ENCODE results near the gene CNOT6.
"Not testable (repeated sequence)": the region's sequence is repeated elsewhere in the genome, so short reads cannot be mapped to it uniquely, and the experiment has no call there.

CNOT6 gene

DNA sequence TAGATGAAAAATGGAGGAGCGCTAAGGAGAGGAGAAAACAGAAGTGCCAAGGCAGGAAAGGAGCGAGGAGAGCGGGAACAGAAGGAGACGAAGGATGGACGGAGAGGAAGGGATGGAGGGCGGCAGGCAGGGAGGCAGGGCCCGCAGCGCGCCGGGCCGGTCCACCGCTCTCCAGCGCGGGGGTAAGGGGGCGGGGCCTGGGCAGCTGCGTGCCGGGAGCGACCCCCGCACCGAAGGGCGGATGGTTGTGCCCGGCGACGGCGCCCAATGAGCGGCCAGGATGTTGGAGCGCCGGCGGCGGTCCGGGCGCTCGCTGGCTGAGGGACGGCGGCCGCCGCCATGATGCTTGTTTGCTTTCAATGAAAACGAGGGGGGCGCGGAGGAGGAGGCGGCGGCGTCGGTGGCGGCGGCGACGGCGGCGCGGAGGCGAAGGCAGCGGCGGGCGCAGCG lies at the start of gene CNOT6:
Gene CNOT6 (plus strand): TSS at position 320 of the 450 bp plus-strand sequence. CDS start 34,898 bp downstream, outside the sequence.
- DNase-seq: peak; percentile 75

DNA sequence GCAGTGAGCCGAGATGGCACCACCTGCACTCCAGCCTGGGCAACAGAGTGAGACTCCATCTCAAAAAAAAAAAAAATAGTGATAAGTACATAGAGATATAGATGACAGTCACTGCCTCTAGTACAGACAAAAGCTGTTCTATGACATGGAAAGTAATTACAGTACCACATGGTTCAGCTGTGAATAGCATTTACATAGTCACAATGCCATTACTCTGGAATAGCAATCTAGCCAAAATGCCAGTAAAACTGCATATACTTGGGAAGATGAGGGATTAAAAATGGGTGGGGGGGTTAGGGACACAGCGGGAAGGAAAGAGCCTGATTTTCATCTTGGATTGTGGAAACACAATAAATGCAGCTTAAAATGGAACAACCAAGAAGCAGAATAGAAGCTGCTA lies 39.4 kb upstream of the CNOT6 start:
- no peak for DNase-seq

DNA sequence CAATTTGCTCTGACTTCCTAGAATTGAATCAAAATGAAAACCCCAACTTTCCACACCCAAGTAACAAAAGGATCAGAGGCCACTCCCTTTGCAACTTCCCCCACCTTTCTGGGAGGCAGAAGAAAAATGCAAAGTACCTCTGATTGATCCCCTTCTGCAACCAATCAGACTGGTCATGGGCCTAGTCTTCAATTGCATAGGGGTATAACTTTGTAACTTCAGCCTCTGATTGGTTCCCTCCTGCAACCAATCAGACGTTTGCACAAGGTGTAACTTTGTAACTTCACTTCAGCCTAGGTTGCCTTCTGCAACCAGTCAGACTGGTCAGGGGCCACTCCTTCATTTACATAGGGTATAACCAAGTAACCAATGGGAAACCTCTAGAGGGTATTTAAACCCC lies 38.3 kb upstream of the CNOT6 start:
- no peak for DNase-seq

DNA sequence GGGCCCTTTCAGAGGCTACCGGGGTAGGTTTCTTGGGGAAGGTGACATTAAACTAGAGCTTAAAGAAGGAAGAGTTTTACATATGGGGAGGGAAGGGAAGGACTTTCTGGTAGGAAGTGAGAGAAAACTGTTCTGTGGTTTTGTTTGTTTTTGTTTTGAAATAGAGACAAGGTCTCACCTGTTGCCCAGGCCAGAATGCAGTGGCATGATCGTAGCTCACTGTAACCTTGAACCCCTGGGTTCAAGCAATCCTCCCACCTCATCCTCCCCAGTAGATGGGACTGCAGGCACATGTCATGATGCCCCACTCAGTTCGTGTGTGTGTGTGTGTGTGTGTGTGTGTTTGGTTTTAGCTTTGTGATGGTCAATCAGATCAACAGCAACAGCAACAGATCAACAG lies 37.4 kb upstream of the CNOT6 start:
- DNase-seq: no peak

DNA sequence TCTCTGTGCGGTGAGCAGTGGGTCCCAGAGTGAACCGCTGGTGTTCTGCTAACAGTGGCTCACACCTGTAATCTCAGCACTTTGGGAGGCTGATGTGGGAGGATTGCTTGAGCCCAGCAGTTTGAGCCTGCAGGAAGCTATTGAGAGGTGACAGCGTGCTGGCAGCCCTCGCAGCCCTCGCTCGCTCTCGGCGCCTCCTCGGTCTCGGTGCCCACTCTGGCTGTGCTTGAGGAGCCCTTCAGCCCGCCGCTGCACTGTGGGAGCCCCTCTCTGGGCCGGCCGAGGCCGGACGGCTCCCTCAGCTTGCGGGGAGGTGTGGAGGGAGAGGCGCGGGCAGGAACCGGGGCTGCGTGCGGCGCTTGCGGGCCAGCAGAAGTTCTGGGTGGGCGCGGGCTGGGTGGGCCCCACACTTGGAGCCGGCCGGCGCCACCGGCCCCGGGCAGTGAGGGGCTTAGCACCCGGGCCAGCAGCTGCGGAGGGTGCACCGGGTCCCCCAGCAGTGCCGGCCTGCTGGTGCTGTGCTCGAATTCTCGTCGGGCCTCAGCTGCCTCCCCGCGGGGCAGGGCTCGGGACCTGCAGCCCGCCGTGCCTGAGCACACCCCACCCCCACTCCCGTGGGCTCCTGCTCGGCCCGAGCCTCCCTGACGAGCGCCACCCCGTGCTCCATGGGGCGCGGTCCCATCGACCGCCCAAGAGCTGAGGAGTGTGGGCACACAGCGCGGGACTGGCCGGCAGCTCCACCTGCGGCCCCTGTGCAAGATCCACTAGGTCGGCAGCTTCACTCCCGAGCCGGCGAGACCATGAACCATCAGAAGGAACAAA lies 35.1 kb upstream of the CNOT6 start:
- DNase-seq: not testable (repeated sequence)

DNA sequence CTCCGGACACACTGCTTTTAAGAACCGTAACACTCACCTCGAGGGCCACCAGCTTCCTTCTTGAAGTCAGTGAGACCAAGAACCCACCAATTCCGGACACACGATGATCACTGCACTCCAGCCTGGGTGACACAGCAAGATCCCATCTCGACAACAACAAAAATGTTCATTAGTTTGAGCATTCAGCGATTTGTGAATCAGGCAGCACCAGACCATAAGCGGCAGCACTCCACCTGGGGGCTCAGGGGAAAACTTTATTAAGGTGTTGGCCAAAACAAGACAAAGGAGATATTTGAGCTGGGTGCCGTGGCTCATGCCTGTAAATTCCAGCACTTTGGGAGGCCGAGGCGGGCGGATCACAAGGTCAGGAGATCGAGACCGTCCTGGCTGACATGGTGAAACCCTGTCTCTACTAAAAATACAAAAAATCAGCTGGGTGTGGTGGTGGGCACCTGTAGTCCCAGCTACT lies 34.5 kb upstream of the CNOT6 start:
- DNase-seq: not testable (repeated sequence)

DNA sequence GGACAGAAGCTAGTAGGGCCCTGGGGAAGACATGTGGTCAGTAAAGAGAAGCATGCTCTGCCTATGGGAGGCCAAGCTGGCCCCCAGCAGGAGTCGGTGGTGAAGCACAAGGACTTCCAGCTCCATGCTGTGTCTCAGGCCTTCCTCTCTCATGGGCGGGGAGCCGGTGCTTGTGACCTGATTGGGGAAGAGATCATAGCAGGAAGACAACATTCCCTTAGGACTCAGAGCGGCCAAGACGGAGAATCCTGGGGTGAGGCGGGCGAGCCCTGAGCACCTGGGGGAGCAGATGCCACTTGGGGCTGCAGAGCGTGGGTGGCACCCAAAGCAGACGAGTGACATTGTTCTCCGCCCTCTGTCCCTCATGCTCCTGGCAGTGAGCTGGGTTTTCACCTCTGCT lies 33.3 kb upstream of the CNOT6 start:
- no peak for DNase-seq

DNA sequence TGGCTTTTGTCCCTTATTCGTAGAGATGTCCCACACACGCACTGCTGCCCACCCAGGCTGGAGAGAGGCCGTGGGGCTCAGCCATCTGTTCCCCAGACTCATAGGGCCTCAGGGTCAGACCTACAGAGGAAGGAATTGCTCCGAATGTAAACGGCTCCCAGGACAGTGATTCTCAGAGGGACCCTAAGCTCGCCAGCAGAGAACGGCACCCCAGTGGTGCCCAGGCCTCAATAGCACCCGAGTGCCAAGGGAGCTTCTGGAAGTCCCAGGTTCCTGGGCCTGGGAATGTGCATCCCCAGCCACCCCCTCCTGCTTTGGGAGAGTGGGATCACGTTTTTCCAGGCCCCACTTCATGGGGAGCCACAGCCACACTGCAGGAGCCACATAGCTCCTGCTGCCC lies 32.9 kb upstream of the CNOT6 start:
- DNase-seq: no peak

DNA sequence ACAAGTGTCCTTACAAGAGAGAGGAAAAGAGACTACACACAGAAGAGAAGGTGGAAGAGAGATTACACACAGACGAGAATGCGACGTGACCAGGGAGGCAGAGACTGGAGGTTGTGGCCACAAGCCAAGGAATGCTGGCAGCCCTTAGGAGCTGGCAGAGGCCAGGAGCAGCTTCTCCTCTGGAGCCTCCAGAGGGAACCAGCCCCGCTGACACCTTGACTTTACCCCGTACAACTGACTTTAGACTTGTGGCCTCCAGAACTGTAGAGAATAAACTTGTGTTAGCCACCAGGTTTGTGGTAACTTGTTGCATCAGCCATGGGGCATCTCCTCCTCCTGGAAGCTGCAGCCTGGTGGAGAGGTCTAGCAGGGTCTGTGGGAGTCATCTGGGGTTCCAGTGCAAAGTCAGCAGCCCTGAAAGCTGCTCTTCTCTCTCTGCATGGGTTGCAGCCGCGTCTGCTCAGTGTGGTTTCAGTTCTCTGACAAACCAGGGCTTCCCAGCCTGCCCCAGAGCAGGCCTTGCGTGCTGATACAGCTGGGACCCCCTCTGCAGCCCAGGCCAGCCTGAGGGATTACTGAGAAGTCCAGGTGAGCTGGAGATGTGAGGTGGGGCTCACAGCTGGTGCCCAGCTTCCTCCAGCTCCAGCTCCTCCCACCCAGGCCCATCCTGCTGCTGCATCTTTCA lies 30.8 kb upstream of the CNOT6 start:
- DNase-seq: no peak

DNA sequence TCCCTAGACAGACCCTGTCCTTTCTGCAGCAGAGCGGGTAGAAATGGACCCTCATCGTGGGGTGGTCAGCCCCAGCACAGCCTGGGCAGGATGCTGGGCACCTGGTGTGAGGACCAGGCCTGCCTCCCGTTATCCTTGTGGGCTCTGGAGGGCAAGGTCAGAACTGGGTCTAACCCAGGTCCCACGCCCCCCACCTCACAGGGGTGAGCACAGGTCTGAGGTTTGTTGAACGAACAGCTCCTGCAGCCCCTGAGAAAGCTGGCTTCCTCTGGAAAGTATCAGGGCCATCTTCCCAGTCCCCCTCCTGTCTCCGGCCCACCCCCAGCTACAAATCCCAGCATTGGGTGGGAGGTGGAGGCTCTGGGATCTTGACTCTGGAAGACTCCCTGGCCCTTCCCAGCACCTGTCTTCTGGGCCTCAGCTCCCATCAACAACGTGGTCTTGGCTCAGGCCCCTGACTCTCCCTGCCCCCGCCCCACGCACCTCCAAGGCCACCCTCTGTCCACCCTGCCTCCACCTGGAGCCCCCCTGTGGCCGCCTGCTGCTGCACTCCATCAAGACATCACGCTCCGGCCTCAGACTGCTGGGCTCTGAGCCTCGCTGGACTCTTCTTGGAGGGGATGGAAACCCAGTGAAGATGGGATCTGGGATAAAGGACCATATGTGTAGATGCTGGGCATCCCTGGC lies 30.1 kb upstream of the CNOT6 start:
- no peak for DNase-seq

DNA sequence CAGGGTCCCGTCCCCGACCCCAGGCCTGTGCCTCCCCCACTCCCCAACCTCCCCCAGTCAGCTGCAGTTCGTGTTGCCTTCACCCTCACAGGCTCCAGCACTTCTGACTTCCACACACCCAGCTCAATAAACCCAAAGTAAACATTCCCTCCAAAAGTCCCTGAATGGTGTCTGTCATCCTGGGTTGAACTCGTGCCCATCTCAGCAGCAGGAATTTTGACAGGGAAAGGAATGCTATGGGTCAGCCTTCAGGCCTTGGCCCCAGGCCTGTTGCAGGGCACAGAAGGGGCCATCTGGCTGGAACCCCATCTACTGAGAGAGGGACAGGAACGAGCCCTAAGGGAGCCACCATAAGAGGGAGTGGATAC lies 29.6 kb upstream of the CNOT6 start:
- no peak for DNase-seq

DNA sequence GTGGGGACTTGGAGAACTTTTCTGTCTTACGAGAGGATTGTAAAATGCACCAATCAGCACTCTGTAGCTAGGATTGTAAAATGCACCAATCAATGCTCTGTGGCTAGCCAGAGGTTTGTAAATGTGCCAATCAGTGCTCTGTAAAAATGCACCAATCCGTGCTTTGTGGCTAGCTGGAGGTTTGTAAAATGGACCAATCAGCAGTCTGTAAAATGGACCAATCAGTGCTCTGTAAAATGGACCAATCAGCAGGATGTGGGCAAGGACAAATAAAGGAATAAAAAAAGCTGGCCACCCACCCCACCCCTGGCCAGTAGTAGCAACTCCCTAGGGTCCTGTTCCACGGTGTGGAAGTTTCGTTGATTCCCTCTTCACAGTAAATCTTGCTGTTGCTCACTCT lies 29.1 kb upstream of the CNOT6 start:
- DNase-seq: not testable (repeated sequence)

DNA sequence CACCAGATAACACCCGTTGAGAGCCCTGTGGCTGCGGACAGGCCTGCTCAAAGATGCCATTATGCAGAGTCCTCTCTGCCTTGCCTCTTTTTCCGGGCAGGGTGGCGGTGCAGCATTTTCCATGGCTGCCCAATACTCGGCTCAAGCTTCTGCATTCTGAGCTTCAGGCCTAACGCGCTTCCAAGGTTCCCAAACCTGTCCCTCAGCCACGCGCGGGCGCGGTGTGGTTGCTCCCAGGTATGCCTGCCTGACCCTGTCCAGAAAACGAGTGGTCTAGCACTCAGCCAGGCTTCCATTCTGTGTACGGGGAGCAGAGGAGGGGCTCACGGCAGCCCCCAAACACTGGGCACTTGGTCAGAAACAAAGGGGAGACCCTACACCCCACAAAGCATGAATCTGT lies 27.9 kb upstream of the CNOT6 start:
- no peak for DNase-seq

DNA sequence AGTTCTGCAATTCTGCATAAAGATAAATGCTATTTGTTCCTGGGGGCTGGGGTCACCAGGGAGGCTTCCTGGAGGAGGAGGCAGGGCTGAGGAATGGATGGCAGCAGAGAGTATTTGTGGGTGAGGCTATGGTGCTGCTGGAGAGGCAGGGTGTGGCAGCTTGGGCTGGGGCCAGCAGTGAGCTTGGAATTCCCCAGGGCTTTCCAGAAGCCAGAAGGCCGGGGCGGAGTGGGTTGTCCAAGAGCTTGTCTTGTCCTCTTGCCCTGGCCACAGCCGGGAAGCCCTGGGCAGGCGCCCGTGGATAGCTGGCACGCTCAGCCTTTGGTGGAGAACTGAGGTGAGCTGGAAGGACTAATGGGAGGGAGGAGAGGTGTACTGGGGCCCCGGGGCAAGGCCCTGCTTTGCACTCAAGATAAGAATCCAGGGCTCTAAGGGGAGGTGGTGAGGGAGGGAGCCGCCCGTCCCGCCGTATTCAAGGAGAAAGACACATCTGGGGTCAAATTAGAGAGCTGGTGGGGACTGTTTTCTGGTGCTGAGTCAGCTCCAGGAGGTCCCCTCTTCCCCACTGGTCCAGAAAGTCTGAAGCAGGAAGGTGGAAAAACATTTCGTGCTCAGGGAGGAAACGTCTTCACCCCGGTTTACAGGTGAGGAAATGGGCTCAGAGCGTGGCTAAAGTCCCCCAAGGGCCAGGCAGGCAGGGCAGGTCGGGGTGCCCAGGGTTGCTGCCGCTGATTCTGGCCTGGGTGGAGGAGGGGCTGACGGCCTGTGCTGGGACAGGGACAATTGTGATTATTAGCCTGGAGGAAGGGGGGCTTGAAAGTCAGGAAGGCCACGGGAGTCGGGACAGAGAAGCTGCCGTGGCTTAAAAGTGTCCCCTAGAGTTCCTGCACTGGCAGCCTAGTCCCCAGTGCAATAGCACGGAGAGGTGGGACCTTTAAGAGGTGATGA lies 26.9 kb upstream of the CNOT6 start:
- no peak for DNase-seq

DNA sequence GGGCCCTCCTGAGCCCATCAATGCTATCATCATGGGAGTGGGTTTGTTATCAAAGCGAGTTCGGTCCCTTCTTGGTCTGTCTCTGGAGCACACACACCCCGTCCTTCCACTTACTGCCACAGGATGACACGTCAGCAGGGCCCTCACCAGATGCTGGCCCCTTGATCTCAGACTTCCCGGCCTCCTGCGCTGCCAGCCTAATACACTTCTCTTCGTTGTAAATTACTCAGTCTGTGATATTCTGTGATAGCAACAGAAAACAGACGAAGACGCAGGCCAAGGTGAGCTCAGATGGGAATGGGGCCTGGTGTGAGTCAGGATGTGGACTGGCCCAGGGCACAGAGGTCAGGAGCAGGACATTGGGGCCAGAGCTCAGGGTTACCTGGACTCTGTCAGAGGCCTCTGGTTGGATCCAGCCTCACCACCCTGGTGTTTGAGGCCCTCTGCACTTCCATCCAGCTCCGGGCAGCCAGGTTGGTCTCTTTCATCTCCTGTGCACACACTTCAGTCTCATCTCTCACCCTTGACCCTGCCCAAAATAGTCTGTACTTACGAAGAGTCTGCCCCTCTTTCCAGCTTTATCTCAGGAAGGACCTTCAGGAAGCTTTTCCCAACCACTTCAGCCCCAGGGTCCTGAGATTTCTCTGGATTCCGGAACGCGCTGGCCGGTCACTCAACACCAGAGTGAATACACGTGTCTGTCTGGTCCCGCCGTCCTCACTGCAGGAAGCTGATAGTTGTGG lies 26.0 kb upstream of the CNOT6 start:
- no peak for DNase-seq

DNA sequence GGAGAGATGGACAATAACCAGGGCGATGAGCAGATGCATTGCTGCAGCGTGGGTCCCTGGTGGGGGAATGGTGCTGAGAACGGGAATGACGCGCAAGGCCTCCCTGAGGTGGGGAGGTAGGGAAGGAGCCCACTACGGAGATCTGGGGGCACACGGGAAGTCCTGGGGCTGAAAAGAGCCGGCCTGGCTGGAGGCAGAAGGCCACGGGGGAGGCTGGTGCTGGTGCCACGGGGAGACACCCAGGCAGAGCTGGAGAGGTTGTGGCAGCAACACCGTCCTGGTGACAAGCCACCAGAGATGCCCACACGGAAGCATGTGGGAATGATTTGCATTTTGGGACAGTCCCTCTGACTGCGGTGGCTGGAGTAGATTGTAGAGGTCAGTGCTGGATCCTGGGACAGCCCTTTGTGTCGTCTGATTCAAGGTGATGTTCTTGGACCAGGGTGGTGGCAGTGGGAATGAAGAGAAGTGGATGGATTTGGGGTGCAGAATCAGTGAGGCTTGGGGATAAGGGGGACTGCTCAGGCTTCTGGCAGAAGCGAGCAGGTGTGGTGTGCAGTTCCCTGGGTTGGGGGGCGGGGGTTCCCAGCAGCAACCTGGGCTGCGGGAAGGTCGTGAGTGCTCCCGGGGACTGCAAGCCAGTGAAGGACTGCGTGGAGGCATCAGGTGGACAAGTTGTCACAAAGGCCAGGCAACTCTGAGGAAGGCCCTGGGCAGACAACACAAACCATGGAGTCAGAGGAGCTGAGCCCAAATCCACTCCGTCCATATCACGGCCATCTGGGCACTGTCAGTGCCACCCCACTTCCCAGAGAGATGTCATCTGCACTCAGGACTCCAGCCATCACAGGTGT lies 25.2 kb upstream of the CNOT6 start:
- no peak for DNase-seq

DNA sequence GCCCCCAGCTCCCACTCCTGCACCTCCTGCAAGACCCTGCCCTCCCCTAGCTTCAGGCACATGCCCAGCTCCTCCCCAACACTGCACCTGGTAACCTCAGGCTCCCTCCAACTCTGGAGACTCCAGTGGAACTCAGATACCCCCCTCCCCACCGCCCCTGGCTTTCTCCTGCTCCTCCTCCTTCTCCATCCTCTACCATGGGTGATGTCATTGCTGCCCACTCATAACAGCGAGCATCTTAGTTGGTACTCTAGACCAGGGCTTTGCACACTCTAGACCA lies 24.7 kb upstream of the CNOT6 start:
- DNase-seq: no peak

DNA sequence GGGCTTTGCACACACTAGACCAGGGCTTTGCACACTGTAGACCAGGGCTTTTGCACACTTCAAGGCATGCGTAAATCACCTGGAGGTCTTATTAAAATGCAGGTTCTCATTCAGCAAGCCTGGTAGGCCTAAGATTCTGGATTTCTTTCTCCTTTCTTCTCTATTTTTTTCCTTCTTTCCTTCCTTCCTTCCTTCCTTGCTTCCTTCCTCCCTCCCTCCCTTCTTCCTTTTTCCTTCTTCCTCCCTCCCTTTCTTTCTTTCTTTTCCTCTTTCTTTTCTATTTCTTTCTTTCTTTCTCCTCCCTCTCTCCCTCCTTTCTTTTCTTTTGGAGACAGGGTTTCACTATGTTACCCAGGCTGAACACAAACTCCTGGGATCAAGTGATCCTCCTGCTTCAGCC lies 24.3 kb upstream of the CNOT6 start:
- DNase-seq: no peak

DNA sequence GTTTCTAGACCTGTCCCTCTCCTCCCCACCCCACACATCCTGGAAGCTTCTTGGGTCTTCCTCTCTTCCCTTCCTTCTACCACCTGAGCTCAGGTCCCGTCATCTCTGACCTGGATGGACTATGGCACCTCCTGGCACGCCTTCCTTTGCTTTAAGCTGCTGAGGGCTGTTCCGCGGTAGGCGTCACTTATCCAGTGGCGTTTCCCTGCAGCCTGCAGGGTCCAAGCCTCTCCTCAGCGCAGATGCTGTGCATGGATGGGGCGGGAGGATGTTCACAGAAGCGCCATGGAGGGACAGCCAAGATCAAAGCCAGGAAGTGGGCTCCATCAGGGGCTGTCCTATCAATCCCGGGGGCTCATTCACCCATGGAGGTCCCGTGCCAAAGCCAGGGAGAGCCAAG lies 23.8 kb upstream of the CNOT6 start:
- DNase-seq: no peak

DNA sequence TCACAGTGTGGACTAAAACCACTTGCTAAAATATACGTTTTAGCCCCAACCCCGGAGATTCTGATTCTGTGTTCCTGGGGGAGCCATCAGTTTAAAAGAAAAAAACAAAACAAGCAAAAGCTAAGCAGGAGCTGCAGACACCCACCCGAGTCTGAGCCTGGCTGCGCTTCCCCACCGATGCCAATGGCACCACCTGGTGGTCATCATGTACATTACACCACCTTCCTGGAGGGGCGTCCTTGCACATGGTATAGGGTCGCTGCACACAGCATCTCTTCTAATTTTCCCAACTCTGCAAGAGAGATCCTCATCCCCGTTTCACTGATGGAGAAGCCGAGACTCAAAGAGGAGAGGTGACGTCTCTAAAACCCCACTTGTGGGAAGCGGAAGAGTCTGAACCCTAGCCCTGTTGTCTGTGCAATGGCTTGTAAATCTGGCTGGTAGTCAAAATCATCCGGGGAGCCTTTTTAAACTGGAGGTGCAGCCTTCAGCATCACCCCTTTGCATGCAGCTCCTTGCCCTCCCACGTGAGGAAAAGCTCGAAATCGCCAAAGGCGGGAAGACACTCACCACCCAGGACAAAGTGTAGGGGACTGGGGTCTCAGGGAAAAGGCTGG lies 23.1 kb upstream of the CNOT6 start:
- DNase-seq: no peak

DNA sequence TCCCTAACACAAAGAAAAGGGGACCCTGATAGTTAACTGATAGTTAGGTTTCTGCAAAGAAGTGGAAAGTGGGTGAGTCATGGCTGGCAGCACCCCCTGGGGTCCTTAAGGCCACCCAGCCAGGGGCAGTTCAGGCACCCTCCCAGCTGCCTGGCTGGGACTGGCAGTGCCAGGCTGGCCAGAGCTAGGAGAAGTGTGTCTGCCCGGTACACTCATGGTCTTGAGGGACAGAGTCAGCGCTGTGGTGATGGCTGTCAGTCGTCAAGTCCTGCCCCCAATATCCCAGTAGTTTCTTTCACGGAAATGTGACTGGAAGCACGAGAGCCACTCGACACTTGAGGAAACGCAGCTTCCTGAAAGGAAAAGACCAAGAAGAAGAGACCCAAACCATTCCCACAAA lies 22.3 kb upstream of the CNOT6 start:
- DNase-seq: no peak

Data from NCI-H1048 (cell line).